GM12878 (cell line): Measurements from ENCODE around the gene MRPL37. TPM values are rescaled to one million over a fixed set of nuclear protein-coding genes. Genes with fewer than 3 reads are reported as not detected.

ENCODE experiments used
- ATAC-seq: fragments of 200-7000 bp; cut with Tn5 transposase; 3 replicates; pipeline ENCODE4 v1.9.1; 2020; ENCODE audit warnings: mild to moderate bottlenecking, moderate library complexity
- BruUV-seq: library from RNA; stranded (reverse); fragments of 400-500 nt; replicated peaks from 2 replicates; lab custom pipeline; 2021; lab: Mats Ljungman, UMichigan
- CTCF ChIA-PET: fragments of 300-600 bp; sonication (Branson Sonifier 250); formaldehyde crosslinking; extraction: SDS; loops from one replicate; lab custom pipeline; 2021; ENCODE audit warnings: inconsistent platforms; lab: Yijun Ruan, JAX
- POLR2A ChIA-PET: fragments of 350-600 bp; formaldehyde crosslinking; extraction: SDS; loops from one replicate; lab custom pipeline; 2021; ENCODE audit warnings: inconsistent platforms; lab: Charles Lee
- RAD21 ChIA-PET: fragments of 300-600 bp; sonication (Branson Sonifier 250); formaldehyde crosslinking; loops from one replicate; lab custom pipeline; 2023; ENCODE audit warnings: antibody characterized with exemption; ENCODE audit not compliant: unreplicated experiment; lab: Charles Lee
- SMC1A ChIA-PET: fragments of 300-600 bp; sonication (Branson Sonifier 250); formaldehyde crosslinking; loops from one replicate; lab custom pipeline; 2023; ENCODE audit not compliant: unreplicated experiment, uncharacterized antibody; lab: Charles Lee
- DNase-seq: peaks from one replicate; pipeline ENCODE4 v3.0.0-alpha.2; 2011; ENCODE audit warnings: low read depth, low spot score
- FAIRE-seq: peaks from 3 replicates; lab custom pipeline; 2011; peaks lifted over from hg19 to GRCh38; lab: Jason Lieb, UNC
- H2AFZ ChIP-seq: 2 replicates; pipeline ENCODE4 v1.6.0; 2011; ENCODE audit warnings: low read depth, low read length, control low read depth; ENCODE audit not compliant: control insufficient read depth
- H3K27ac ChIP-seq: 2 replicates; pipeline ENCODE4 v1.5.1; 2011; ENCODE audit warnings: control low read depth; ENCODE audit not compliant: control insufficient read depth, insufficient read depth
- H3K27me3 ChIP-seq, 2 experiments: replicated peaks in 1 of 2; 2 replicates each; pipeline versions ENCODE4 v1.6.0 to v1.6.1; 2011; ENCODE audit warnings: low read length in 1 of 2; ENCODE audit not compliant: control insufficient read depth in 2 of 2, insufficient read depth in 2 of 2
- H3K36me3 ChIP-seq, 2 experiments: 2 replicates each; pipeline ENCODE4 v1.5.1; 2011; ENCODE audit warnings: low read length in 1 of 2; ENCODE audit not compliant: control insufficient read depth in 2 of 2, insufficient read depth in 2 of 2
- H3K4me1 ChIP-seq: 2 replicates; pipeline ENCODE4 v1.6.1; 2011; ENCODE audit warnings: mild to moderate bottlenecking, low read length, moderate library complexity, mixed read lengths; ENCODE audit not compliant: control insufficient read depth, insufficient read depth
- H3K4me2 ChIP-seq: 2 replicates; pipeline ENCODE4 v1.6.0; 2011; ENCODE audit warnings: control low read depth; ENCODE audit not compliant: control insufficient read depth, insufficient read depth
- H3K4me3 ChIP-seq: fragments of 200-600 bp; sonication (generic); 2 replicates; pipeline ENCODE4 v1.5.1; 2016
- H3K79me2 ChIP-seq: 2 replicates; pipeline ENCODE4 v1.6.0; 2011; ENCODE audit warnings: low read length; ENCODE audit not compliant: control insufficient read depth, insufficient read depth
- H3K9ac ChIP-seq: 2 replicates; pipeline ENCODE4 v1.8.0; 2011; ENCODE audit warnings: low read length, control low read depth, mixed read lengths; ENCODE audit not compliant: control insufficient read depth, insufficient read depth
- H3K9me3 ChIP-seq: replicated peaks from 3 replicates; pipeline ENCODE4 v1.5.1; 2011; ENCODE audit warnings: mild to moderate bottlenecking, low read length; ENCODE audit not compliant: control insufficient read depth, insufficient read depth
- H4K20me1 ChIP-seq: 2 replicates; pipeline ENCODE4 v1.6.0; 2011; ENCODE audit not compliant: control insufficient read depth, insufficient read depth
- FOXK2 ChIP-seq: fragments of 450-650 bp; IDR thresholded peaks from 2 replicates; pipeline ENCODE4 v1.6.1; 2017; ENCODE audit warnings: mild to moderate bottlenecking, moderate library complexity
- GABPA ChIP-seq: IDR thresholded peaks from 2 replicates; pipeline ENCODE4 v1.6.1; 2014; ENCODE audit warnings: antibody characterized with exemption, low read depth, mild to moderate bottlenecking, inconsistent platforms
- MTA3 ChIP-seq: IDR thresholded peaks from 2 replicates; pipeline ENCODE4 v1.6.1; 2012; ENCODE audit warnings: low read length, inconsistent platforms, borderline replicate concordance
- NRF1 ChIP-seq: conservative IDR thresholded peaks from 2 replicates; pipeline ENCODE4 v1.6.1; 2011; ENCODE audit warnings: mild to moderate bottlenecking, low read depth, low read length, improper control_type of control experiment
- RAD21 ChIP-seq: IDR thresholded peaks from 2 replicates; pipeline ENCODE4 v1.6.1; 2011; ENCODE audit warnings: mild to moderate bottlenecking, low read depth, low read length, moderate library complexity; ENCODE audit not compliant: insufficient read depth
- YBX1 ChIP-seq: fragments of 450-650 bp; IDR thresholded peaks from 2 replicates; pipeline ENCODE4 v1.6.1; 2016; ENCODE audit warnings: antibody characterized with exemption
- WGBS: methylation state at CpG from one replicate; pipeline ENCODE4 v1.1.6; 2016; ENCODE audit warnings: low lambda C conversion rate; ENCODE audit not compliant: insufficient replicate concordance, insufficient coverage; ENCODE audit errors: missing lambda C conversion rate; 5-methylcytosine and 5-hydroxymethylcytosine counted together
- in situ Hi-C: fragments of 300-500 bp; cut with MboI; formaldehyde crosslinking; loops from 9 replicates; pipeline ENCODE4 v1.14.3; 2018; ENCODE audit warnings: mixed read lengths
- intact Hi-C: fragments of 100-400 bp; cut with micrococcal nuclease; formaldehyde crosslinking; loops from one replicate; pipeline ENCODE4 v1.14.2; 2022; ENCODE audit not compliant: unreplicated experiment
- polyA plus RNA-seq, 11 experiments: library from polyadenylated mRNA; depleted of rRNA in 4 of 11; unstranded in 6 of 11; stranded (reverse) in 5 of 11; fragments of >200 nt; fragmentation: Nextera tagmentation in 4 of 11; fragmentation: Illumina TruSeq in 1 of 11; extraction: Ambion mirVana in 4 of 11; extraction: Trizol in 1 of 11; gene quantifications; 1 replicate in 1 of 11; 2 replicates in 10 of 11; pipeline versions ENCODE4 v1.2.1 to v1.2.3, GENCODE V29; 2011 to 2016; ENCODE audit warnings: inconsistent platforms in 2 of 11, missing spikeins in 2 of 11, low read depth in 1 of 11
- total RNA-seq, 4 experiments: library from RNA; depleted of rRNA in 3 of 4; stranded (reverse); fragments of >200 nt in 3 of 4; fragmentation: Illumina TruSeq in 1 of 4; extraction: Trizol in 1 of 4; gene quantifications; 2 replicates each; pipeline versions ENCODE4 v1.2.1 to v1.2.3, GENCODE V29; 2013 to 2021
- TF ChIP-seq, protein P1 (sequence below): IDR thresholded peaks from 2 replicates; pipeline ENCODE4 v1.6.1; 2011; ENCODE audit warnings: low read depth, low read length, improper control_type of control experiment, borderline replicate concordance
- TF ChIP-seq, protein P2 (sequence below): IDR thresholded peaks from 2 replicates; pipeline ENCODE4 v1.6.1; 2011; ENCODE audit warnings: borderline replicate concordance, low read depth, mild to moderate bottlenecking, moderate library complexity, mixed read lengths, low read length; ENCODE audit not compliant: insufficient read depth; ENCODE audit errors: extremely low read length
- TF ChIP-seq, protein P3 (sequence below): IDR thresholded peaks from 2 replicates; pipeline ENCODE4 v1.6.1; 2011; ENCODE audit warnings: borderline replicate concordance, low read depth, mild to moderate bottlenecking, moderate library complexity, low read length; ENCODE audit not compliant: insufficient read depth, poor library complexity, severe bottlenecking
- TF ChIP-seq, protein P4 (sequence below): fragments of 450-650 bp; IDR thresholded peaks from 2 replicates; pipeline ENCODE4 v1.6.1; 2016; ENCODE audit warnings: mild to moderate bottlenecking

MRPL37 gene
- total and polyA plus RNA-seq, 10 of the 15 experiments (the other 5 are each of a cell fraction or from before 2014, with no cell fraction given) = 41.4 to 217 (median 159) TPM

DNA sequence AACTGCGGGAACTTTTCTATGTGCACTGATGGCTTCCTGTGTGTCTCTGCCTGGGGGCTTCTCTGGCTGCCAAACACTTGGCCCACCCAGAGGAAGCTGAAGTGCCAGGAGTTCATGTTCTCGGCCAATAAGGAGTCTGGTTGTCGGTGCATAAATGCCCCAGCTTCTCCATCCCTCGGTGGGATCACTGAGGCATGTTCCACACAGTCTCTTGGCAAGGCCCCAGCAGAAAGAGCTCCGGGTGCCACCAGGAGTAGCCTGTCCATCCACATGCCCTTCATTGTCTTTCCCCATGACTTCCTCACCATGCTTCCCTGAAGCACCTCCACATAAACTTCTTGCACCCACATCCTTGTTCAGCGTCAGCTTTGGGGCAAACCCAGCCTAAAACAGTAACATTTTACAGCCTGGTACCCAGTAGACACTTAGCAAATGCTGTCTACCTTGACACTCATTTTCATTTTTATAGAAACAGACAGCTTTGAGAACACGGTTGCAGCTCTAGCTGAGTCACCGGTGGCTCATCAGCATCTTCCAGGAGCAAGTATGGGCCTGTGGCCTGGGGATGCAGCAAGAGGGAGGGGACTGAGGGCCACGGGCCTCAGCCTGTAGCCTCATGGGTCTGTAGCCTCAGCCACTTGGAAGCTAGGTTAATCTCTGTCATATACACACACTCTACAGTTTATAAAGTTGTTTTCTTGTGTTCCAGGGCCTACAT lies 32.4 kb upstream of the MRPL37 start (continued):
- TF ChIP-seq, protein P1, sequence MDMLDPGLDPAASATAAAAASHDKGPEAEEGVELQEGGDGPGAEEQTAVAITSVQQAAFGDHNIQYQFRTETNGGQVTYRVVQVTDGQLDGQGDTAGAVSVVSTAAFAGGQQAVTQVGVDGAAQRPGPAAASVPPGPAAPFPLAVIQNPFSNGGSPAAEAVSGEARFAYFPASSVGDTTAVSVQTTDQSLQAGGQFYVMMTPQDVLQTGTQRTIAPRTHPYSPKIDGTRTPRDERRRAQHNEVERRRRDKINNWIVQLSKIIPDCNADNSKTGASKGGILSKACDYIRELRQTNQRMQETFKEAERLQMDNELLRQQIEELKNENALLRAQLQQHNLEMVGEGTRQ = no peak
- TF ChIP-seq, all 136 proteins: peak for 0

DNA sequence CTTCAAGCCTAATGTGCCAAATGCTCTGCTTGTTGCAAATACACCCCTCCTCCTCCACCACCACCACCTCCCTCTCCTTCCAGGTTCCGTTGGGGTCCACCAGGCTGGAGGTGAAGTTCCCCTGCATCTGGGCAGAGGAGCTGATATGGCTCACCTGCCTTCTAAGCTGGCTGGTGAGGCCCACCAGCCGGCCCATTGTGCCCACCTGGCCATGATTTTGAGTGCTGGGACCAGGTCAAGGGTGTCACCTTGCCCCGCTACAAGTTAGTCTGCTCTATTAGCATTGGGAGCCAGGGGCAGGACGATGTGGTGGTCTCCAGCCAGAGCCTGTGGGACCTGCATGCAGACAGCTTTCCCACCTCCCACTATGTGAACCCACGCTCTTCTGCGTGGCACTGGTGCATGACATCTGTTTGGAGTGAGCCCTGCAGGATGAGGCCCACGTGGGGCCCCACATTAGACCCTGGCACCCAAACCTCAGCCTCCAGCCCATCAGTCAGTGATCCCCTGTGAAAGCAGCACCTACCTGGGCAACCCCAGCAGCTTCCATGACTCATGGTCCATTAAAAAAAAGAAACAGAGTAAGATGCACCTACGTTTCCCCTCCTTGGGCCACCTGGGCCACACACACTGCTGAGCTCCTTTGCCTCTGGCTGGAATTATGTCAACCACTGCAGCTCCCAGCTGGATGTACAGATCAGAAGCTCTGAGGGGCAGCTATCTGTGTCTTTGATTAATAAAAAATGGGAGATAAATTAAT lies 31.6 kb upstream of the MRPL37 start:
- ChIA-PET RAD21 (no interaction called here), POLR2A (no interaction called here), SMC1A (no interaction called here)
- H2AFZ ChIP-seq = no peak overlapping the region
- no peak overlapping the region for H3K4me3 ChIP-seq
- no peak overlapping the region for H3K4me2 ChIP-seq
- no TSS peak for BruUV-seq
- H3K27ac ChIP-seq = no peak overlapping the region
- no peaks in the 10 kb centered on the region for H4K20me1 ChIP-seq
- 57% methylated on average over 7 of the region's 8 CpGs for WGBS
- intact Hi-C loops = no loop called here
- no peaks in the 10 kb centered on the region for H3K9me3 ChIP-seq
- DNase-seq = no peak
- FAIRE-seq = no peak
- H3K4me1 ChIP-seq = no peaks in the 10 kb centered on the region
- in situ Hi-C loops = no loop called here
- TF ChIP-seq, protein P2, sequence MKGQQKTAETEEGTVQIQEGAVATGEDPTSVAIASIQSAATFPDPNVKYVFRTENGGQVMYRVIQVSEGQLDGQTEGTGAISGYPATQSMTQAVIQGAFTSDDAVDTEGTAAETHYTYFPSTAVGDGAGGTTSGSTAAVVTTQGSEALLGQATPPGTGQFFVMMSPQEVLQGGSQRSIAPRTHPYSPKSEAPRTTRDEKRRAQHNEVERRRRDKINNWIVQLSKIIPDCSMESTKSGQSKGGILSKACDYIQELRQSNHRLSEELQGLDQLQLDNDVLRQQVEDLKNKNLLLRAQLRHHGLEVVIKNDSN = no peak
- TF ChIP-seq NRF1 = no peak
- no peak for TF ChIP-seq FOXK2
- TF ChIP-seq, protein P3, sequence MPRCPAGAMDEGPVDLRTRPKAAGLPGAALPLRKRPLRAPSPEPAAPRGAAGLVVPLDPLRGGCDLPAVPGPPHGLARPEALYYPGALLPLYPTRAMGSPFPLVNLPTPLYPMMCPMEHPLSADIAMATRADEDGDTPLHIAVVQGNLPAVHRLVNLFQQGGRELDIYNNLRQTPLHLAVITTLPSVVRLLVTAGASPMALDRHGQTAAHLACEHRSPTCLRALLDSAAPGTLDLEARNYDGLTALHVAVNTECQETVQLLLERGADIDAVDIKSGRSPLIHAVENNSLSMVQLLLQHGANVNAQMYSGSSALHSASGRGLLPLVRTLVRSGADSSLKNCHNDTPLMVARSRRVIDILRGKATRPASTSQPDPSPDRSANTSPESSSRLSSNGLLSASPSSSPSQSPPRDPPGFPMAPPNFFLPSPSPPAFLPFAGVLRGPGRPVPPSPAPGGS = no peak
- TF ChIP-seq, protein P4, sequence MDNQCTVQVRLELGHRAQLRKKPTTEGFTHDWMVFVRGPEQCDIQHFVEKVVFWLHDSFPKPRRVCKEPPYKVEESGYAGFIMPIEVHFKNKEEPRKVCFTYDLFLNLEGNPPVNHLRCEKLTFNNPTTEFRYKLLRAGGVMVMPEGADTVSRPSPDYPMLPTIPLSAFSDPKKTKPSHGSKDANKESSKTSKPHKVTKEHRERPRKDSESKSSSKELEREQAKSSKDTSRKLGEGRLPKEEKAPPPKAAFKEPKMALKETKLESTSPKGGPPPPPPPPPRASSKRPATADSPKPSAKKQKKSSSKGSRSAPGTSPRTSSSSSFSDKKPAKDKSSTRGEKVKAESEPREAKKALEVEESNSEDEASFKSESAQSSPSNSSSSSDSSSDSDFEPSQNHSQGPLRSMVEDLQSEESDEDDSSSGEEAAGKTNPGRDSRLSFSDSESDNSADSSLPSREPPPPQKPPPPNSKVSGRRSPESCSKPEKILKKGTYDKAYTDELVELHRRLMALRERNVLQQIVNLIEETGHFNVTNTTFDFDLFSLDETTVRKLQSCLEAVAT = no peak
- TF ChIP-seq YBX1 = no peak
- TF ChIP-seq GABPA = no peak
- no peak for TF ChIP-seq MTA3
- TF ChIP-seq RAD21 = no peak
- TF ChIP-seq, all 136 proteins: peak for 0
- Histone ChIP-seq H3K36me3 (no peaks in the 10 kb centered on the region), H3K9ac (no peak overlapping the region), H3K79me2 (no peaks in the 10 kb centered on the region), H3K27me3 (no peaks in the 10 kb centered on the region)
- ATAC-seq = no peak
- CTCF ChIA-PET = no interaction called here
